Right atrium auricular region (tissue), 2 donors: Measurements from ENCODE around the gene TFCP2L1. TPM values are rescaled to one million over a fixed set of nuclear protein-coding genes. Genes with fewer than 3 reads are reported as not detected.

ENCODE experiments used
- DNase-seq: peaks from one replicate; pipeline ENCODE4 v3.0.0-alpha.2; 2019; ENCODE audit warnings: low spot score
- H3K27ac ChIP-seq, 2 donors: fragments of 200-600 bp; sonication (generic); 1 replicate in 1 of 2; 2 replicates in 1 of 2; pipeline ENCODE4 v1.5.1; 2016 to 2019
- H3K27me3 ChIP-seq, 2 donors: fragments of 200-600 bp; sonication (generic); one replicate each; pipeline versions ENCODE4 v1.5.1 to v1.6.0; 2017 to 2019
- H3K36me3 ChIP-seq: fragments of 200-600 bp; sonication (generic); one replicate; pipeline ENCODE4 v1.5.1; 2016
- H3K4me1 ChIP-seq, 2 donors: fragments of 200-600 bp; sonication (generic); one replicate each; pipeline versions ENCODE4 v1.5.1 to v1.6.0; 2017 to 2019
- H3K4me3 ChIP-seq, 2 donors: fragments of 200-600 bp; sonication (generic); 1 replicate in 1 of 2; 2 replicates in 1 of 2; pipeline ENCODE4 v1.5.1; 2017 to 2019; ENCODE audit warnings: mild to moderate bottlenecking in 1 of 2, moderate library complexity in 1 of 2
- H3K9me3 ChIP-seq, 2 donors: fragments of 200-600 bp; sonication (generic); one replicate each; pipeline ENCODE4 v1.5.1; 2019
- total RNA-seq, 2 donors: library from RNA; depleted of rRNA; stranded (reverse); fragments of >200 nt; gene quantifications; one replicate each; pipeline ENCODE4 v1.1.0, GENCODE V29; 2016
- TF ChIP-seq, protein P1 (sequence below), 2 donors: fragments of 200-600 bp; sonication (generic); IDR thresholded peaks; one replicate each; pipeline ENCODE4 v1.5.1; 2019; ENCODE audit warnings: antibody characterized with exemption in 2 of 2

TFCP2L1 gene
- total RNA-seq, 2 donors from 2014 or later = 0.28 to 0.44 TPM

DNA sequence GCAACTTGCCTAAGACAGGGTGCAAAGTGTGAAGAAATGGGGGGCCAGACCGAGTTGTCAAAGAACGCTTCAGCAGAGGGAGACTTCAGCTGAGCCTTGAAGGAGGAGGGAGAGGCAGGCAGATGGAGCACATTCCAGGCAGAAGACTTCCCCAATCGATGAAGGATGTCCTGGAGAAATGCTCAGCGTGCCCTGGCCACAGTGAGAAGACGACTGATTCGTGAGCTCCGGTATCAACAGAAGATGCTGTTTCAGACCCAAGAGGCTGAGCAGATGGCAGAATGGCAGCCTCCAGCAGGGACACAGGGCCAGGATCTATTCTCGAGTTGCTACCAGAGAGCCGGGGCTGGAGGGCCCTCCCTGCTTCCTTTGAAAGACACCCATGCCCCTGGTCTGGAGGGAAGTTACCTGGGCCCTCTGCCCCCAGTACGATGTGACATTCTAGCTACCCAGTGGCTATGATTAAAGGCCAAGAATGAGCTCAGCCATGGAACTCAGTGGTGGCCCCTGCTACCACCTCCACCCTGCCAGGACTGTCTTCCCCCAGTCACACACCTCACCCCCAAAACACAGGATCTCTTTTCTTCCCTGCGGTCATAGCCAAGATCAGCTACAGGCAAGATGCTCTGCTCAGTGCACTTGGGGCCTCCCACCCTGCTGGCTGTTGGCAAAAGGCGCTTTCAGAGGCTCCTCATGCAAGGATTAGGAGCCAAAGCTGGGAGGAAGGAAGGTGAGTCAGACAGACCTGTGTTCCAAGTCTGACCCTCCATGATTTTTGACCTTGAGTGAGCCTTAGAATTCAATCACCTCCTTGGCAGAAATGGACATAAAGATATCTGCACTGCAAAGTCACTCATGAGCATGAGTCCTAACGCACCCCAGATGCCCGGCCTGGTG lies 84.3 kb downstream of the TFCP2L1 start:
- DNase-seq = no peak
- Histone ChIP-seq H3K36me3 (no peaks in the 10 kb centered on the region), H3K9me3 (no peaks in the 10 kb centered on the region), H3K4me1 (peaks cover 0 to 12% of the 10 kb centered on the region in 2 donors), H3K27me3 (no peaks in the 10 kb centered on the region), H3K27ac (no peak overlapping the region), H3K4me3 (no peak overlapping the region)
- TF ChIP-seq, protein P1, sequence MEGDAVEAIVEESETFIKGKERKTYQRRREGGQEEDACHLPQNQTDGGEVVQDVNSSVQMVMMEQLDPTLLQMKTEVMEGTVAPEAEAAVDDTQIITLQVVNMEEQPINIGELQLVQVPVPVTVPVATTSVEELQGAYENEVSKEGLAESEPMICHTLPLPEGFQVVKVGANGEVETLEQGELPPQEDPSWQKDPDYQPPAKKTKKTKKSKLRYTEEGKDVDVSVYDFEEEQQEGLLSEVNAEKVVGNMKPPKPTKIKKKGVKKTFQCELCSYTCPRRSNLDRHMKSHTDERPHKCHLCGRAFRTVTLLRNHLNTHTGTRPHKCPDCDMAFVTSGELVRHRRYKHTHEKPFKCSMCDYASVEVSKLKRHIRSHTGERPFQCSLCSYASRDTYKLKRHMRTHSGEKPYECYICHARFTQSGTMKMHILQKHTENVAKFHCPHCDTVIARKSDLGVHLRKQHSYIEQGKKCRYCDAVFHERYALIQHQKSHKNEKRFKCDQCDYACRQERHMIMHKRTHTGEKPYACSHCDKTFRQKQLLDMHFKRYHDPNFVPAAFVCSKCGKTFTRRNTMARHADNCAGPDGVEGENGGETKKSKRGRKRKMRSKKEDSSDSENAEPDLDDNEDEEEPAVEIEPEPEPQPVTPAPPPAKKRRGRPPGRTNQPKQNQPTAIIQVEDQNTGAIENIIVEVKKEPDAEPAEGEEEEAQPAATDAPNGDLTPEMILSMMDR (IDR thresholded peaks at IDR 0.05) = no peak

DNA sequence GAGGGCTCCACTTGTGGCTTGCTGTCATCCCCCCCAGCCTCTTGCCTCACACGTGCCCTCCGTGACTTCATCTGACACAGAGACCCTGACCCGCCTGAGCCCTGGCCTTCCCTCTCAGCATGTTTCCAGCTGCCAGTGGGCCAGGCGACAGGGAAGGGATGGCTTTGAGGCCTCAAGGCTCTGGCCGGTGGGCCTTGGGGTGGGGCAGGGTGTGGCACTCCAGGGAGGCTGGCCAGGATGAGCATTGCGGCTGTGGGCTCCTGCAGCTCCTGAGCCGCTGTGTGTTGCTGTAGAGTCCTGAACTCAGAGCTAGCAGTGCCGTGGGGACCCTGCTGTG lies 85.0 kb downstream of the TFCP2L1 start:
- no peak for DNase-seq
- Histone ChIP-seq H3K4me3 (no peak overlapping the region), H3K36me3 (no peaks in the 10 kb centered on the region), H3K9me3 (no peaks in the 10 kb centered on the region), H3K27ac (no peak overlapping the region), H3K4me1 (peaks cover 0 to 12% of the 10 kb centered on the region in 2 donors), H3K27me3 (no peaks in the 10 kb centered on the region)
- TF ChIP-seq, protein P1 (IDR thresholded peaks at IDR 0.05) = no peak

DNA sequence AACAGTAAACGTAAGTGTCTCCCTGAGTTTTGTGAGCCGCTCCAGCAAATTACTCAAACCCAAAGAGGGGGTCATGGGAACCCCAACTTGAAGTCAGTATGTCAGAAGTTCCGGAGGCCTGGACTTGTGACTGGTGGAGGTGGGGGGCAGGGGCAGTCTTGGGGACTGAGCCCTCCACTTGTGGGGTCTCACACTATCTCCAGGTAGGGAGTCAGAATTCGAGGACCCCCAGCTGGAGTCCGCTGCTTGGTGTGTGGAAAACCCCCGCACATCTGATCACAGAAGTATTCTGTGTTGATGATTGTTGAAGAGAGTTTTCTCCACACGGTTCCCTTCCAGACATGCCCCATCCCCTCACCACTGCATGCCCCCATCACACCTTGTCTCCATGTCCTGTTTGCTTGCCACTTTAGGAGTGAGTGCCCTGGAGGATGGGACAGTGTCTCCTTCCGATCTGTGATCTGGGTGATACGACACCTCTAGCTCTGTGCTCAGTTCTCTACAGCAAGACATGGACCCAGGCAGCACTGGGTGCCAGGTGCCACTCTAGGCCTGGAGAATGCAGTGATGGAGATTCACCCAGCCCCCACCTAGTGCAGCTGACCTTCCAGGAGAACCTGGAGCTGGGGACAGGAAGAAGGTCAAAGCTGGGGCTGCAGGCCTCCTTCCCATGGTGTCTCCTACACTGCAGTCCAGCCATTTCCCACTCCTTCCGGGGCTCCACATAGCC lies 85.6 kb downstream of the TFCP2L1 start:
- TF ChIP-seq, protein P1 (IDR thresholded peaks at IDR 0.05) = no peak
- Histone ChIP-seq H3K4me3 (no peak overlapping the region), H3K27ac (no peak overlapping the region), H3K4me1 (peaks cover 0 to 12% of the 10 kb centered on the region in 2 donors), H3K27me3 (no peaks in the 10 kb centered on the region), H3K9me3 (no peaks in the 10 kb centered on the region), H3K36me3 (no peaks in the 10 kb centered on the region)
- DNase-seq = no peak

DNA sequence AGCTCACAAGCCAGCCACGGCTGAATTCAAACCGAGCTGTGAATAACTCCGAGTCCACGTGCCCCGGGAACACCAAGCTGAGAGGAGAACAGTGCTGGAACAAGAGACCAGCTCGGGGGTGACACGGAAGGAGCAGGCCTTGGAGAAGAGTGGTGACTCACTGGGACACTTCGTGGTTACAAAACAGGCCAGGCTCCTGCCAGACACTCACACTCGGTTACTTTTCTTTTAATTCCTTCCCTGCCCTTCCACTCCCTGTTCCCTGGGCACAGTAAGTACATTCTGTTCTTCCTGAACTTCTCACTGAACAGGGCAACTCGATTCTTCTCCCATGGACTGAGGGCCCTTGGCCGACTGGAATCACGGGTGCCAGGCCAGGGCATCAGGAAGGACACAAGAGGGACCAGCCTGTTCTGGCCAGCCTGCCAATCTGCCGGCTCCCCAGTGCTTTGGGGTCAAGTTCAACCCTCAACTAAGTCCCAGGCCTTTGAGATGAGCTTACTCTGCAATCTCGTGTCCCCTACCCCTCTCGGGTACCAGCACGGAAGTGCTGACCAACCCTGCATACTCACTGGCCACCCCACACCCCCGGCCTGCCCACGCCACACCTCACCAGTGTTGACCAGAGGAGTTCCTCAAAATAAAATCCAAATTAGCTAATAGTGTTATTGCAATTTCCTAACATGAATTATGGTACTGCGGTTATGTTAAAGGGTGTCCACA lies 87.5 kb downstream of the TFCP2L1 start:
- DNase-seq = peak; percentile 93
- Histone ChIP-seq H3K4me3 (no peak overlapping the region), H3K36me3 (no peaks in the 10 kb centered on the region), H3K27ac (peak overlapping the region; percentile 68 to 72), H3K4me1 (peaks cover 0 to 12% of the 10 kb centered on the region in 2 donors), H3K9me3 (no peaks in the 10 kb centered on the region), H3K27me3 (no peaks in the 10 kb centered on the region)
- TF ChIP-seq, protein P1 (IDR thresholded peaks at IDR 0.05) = no peak

DNA sequence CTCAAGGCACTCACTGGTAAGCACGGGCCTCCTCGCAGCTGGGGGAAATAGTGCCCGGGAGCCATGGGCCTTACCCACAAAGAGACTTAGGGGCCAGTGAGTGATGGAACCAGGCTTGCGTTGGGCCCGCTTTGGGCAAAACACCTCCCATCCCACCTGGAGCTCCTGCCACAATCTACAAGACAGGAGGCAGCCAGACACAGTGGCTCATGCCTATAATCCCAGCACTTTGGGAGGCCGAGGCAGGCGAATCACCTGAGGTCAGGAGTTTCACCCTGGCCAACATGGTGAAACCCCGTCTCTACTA lies 88.2 kb downstream of the TFCP2L1 start:
- Histone ChIP-seq H3K36me3 (no peaks in the 10 kb centered on the region), H3K27ac (peak overlapping the region; percentile 68 to 72), H3K4me1 (peaks cover 0 to 12% of the 10 kb centered on the region in 2 donors), H3K9me3 (no peaks in the 10 kb centered on the region), H3K4me3 (no peak overlapping the region), H3K27me3 (no peaks in the 10 kb centered on the region)
- TF ChIP-seq, protein P1 (IDR thresholded peaks at IDR 0.05) = no peak
- DNase-seq = no peak
